Activated CD4-positive, CD25-positive, alpha-beta regulatory T cell treated with anti-CD3 and anti-CD28 coated beads, Interleukin-2, amount 50 U/mL, for 24 hours (primary cell): ENCODE data around the gene AGO3.
"Not testable (repeated sequence)": the region's sequence is repeated elsewhere in the genome, so short reads cannot be mapped to it uniquely, and the experiment has no call there.

Experiments used
- ATAC-seq, 2 donors: fragments of 150-1000 bp; cut with Tn5 transposase; one replicate each; pipeline ENCODE4 v1.10.0; 2021; ENCODE audit warnings: mild to moderate bottlenecking in 1 of 2, moderate library complexity in 1 of 2

The AGO3 gene

GRCh38 chr1:35930593-35931445 lies at the start of gene AGO3:
Gene AGO3, plus strand, starts transcription at chr1:35931105. Its CDS starts 322 bp downstream, at chr1:35931427.
- ATAC-seq: peak; percentile 94 to 95

DNA sequence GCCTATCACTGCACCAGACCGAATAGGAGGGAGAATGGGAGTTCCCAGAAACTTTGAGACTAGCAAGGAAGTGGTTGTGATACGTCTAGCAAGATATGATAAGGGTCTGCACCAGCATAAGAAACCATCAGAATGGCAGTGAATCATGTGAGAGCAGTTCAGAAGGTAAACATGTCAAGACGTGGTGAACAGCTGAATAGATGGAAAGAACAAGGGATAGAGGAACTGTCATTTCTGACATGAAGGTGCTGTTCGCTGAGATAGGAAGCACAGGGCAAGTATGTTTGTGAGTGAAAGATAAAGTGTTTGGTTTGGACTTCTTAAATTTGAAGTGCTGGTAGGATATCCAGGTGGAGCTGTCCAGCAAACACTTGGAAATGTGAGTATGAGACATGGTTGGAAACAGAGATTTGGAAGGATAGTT lies 49.0 kb upstream of the AGO3 start:
- no peak for ATAC-seq

DNA sequence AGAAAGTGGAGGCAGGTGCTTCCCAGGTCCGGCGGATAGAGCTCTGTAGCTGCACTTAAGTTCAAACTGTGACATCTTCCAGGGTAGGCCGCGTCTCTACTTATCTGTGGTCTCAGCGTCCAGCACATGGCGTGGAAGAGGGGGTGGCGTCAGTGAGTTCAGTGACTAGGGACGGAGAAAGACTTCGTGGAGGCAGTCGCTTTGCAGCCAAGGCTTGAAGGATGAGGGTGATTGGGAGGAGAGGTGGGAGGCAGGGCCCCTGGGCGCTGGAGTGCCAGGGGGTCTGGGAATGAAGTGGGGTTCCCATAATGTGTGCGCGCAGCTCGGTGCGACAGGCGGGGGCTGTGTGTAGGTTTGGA lies 48.3 kb upstream of the AGO3 start:
- no peak for ATAC-seq

DNA sequence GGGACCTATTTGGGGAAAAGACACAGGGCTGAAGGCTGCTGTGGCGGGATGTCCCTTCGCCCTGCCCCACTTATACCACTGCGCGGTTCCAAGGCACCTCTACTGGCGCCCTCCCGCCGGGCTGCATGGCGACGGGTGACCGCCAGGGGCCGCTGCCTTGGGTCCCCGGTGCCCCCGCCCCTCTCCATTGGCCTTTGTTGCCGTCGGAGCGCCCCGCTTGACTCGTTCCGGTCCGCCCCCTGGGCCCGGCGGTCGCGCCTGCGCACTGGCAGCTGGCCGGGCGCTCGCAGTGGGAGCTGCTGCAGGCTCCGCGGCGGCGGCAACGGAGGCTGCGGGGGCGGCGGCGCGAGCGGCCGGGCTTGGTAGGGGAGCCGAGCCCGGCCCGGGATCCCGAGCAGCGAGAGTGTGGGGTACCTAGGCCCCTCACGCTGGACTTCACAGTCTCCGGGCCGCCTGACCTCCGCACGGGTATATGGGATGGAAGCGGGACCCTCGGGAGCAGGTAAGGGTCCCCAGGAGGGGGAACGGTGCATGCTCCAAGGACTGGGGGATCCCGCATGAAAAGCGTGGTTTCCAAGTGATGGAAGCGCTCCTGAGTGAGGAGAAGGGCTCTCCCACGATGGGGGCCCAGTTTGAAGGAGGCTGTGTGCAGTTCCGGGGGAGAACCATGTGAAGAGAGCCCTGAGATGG lies 47.8 kb upstream of the AGO3 start, which contains the start of gene AGO1:
TSS of gene AGO1 (plus strand) at position 265 of the 690 bp plus-strand sequence. CDS start at position 478, 213 bp downstream.
- ATAC-seq: peak; percentile 90 to 97

DNA sequence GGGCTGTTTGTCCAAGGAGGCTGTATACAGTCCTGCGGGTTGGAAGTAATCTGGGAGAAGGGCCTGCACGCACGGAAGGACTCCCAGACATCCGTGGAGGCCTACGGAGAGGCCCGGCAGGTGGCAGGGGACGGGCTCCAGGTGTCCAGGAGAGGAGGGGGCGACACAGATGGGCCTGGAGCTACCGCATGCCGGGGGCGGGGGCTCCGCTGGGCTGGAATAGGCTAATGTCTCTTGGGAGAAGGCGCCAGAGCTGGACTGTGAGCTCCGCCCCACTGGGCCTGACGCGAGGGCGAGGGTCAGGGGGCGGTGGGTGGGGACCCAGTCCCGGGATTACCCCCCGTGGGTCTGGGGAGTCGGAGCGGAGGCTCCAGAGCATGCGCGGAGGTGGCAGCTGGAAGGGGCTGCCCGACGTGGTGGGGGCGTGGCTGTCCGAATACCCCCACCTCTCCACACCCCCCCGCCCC lies 47.2 kb upstream of the AGO3 start:
- no peak for ATAC-seq

DNA sequence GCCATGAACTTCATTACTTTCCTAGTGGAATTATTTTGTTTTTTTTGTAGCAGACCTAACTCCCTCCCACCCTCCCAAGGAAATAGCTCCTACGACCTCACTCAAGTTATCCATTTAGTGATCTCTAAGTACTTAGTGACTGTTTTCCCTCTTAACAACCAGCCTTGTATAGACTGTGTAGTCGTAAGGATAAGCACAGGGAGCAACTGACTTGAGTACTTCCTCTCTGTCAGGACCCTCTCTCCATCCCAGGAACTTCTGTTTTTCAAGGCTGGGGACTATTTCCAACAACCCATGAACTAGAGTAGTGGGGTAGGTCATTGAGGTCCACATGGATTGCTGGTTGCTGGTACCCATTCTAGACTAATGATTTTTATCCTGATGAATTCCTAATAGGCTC lies 46.0 kb upstream of the AGO3 start:
- no peak for ATAC-seq

- no peak for ATAC-seq
Observed at GRCh38 chr1:35885961-35886558, 44.8 kb upstream of the AGO3 start.

DNA sequence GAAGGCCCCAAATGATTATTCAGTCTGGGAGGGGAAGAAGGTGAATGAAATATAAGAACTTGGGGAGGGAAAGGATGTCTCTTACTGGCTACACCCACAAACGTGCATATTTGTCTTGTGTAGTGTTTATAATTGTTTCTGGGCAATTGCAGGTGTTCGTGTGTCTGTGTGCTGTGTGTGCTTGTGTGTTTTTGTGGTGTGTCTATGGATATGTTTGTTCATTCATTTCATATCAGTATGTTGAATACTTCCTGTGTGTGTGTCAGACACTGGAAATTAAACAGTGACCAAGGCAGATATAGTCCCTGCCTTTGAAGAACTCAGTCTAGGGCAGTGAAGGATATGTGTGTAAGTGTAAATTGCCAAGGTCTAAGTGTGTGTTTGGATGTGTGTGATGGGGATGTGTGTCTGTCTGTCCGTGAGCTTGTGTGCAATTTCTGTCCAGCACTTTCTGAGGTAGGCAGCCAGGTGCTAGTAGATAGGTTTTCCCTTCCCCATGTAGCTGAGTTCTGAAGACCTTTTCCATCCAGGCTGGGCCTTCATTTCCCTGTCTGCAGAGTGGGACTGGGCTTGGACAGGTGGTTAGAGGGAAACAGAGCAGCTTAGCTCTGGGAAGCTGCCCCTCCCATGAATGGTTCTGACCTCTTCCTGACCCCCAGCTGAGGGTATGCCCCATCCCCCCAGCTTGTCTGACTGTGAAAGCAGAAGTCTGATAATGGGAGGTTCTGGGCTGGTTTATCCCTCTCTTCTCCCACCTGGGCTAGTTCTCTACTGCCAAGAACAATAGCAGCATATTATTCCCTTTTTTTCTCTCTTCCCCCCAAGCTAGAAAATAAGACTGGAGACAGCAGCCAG lies 44.1 kb upstream of the AGO3 start:
- no peak for ATAC-seq

GRCh38 chr1:35887508-35887907 lies 43.4 kb upstream of the AGO3 start:
- no peak for ATAC-seq

GRCh38 chr1:35888255-35888654 lies 42.6 kb upstream of the AGO3 start:
- ATAC-seq: no peak

DNA sequence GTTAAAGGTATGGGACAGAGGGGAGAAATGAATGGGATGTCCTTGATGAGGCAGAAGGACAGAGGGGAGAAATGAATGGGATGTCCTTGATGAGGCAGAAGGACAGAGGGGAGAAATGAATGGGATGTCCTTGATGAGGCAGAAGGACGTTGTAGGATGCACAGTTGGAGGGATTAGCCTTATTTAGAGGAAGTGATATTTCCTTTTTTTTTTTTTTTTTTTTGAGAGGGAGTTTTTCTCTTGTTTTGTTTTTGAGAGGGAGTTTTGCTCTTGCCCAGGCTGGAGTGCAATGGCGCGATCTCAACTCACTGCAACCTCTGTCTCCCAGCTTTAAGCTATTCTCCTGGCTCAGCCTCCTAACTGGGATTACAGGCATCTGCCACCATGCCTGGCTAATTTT lies 41.9 kb upstream of the AGO3 start:
- not testable (repeated sequence) for ATAC-seq

DNA sequence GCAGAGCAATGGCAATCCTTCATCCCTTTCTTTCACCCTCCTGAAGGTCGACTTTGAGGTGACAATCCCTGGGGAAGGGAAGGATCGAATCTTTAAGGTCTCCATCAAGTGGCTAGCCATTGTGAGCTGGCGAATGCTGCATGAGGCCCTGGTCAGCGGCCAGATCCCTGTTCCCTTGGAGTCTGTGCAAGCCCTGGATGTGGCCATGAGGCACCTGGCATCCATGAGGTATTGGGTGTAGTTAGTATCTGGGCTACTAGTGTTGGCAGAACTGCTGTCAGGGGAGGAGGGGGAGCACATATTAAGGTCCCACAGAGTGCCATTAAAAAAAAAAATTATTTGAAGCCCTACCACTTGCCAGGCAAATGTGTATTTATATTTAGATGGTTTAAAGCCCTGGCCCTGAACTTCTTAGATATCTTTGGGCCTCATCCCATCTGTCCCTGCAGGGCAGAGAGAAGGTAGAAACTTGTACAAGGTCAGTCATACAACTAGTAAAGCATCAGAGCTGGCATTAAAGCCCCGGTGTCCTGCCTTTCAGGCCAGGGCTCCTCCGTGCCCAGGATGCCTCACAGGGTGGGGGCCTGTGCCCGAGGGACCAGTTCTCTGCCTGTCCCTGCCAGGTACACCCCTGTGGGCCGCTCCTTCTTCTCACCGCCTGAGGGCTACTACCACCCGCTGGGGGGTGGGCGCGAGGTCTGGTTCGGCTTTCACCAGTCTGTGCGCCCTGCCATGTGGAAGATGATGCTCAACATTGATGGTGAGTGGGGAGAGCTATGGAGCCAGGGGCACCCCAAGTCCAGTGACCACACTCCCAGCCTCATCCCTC lies 37.6 kb upstream of the AGO3 start:
- no peak for ATAC-seq

DNA sequence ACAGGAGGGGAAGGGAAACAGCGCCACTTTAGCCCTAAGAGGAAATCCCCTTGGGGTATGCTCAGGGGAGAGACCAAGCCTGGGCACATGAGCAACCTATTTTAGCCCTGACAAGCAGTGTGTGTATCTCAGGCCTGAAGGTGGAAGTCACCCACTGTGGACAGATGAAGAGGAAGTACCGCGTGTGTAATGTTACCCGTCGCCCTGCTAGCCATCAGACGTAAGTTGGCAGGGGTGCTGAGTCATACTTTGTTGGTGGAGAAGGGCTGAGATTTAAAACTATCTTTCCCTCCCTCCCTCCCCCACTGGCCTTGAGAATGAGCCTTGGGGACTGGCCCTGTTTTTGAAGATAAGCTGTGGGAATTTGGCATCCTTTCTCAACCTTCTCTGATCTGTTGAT lies 36.7 kb upstream of the AGO3 start:
- peak; percentile 61 to 64 for ATAC-seq

DNA sequence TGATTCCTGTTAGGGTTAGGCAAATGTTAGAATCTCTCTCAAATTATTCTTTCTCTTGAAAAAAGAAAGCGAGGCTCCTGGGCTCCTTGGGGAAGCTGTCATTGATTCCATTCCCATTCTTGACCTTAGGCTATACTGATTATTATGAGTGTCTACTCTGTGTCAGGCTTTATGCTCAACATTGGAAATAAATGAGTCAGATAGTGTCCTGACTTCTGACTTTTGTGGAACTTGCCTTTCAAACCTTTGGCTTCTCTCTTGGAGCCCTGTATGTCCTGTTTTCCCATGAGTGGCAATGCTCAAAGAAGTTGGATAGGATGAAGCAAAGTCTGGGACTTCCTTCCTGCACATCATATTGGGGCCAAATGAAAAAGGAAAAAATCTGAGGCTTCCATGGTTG lies 36.2 kb upstream of the AGO3 start:
- ATAC-seq: no peak

DNA sequence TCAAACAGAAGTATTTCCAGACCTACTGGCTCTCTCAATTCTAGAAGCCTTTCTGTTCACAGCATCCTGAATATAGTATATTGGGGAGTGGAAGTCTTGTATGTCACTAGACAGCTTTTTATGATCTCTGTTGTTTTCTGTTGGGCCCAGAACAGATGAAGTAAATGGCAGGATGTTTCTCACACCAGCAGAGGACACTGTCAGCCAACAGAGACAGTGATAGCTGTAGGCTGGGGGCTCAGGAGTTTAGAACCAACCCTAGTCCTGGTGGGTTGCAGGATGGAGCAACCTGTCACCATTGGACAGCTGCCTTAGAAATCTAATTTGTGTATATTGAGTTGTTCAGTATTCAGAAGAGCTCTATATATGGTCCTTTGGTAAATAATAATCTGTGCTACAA lies 31.0 kb upstream of the AGO3 start:
- no peak for ATAC-seq

GRCh38 chr1:35901235-35901634 lies 29.7 kb upstream of the AGO3 start:
- no peak for ATAC-seq

DNA sequence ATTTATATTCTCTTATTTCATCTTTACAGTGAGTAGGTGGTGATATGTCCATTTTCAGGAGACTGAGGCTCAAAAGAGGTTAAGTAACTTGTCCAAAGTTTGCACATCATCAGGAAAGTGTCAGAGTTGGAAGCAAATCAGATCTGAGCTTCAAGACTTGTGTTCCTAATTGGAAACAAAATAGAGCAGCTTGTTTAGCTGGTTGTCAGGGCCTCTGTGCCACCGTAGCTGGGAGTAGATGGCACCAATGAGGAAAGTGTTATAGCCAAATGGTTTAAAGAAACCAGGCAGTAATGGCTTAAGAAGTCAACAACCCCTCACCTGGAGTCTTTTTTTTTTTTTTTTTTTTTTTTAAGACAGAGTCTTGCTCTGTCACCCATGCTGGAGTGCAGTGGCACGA lies 28.2 kb upstream of the AGO3 start:
- no peak for ATAC-seq

- ATAC-seq: no peak
Observed at GRCh38 chr1:35914717-35915116, 16.2 kb upstream of the AGO3 start.

GRCh38 chr1:35915693-35916092 lies 15.2 kb upstream of the AGO3 start:
- no peak for ATAC-seq

GRCh38 chr1:35923791-35924221 lies 7.1 kb upstream of the AGO3 start:
- no peak for ATAC-seq

DNA sequence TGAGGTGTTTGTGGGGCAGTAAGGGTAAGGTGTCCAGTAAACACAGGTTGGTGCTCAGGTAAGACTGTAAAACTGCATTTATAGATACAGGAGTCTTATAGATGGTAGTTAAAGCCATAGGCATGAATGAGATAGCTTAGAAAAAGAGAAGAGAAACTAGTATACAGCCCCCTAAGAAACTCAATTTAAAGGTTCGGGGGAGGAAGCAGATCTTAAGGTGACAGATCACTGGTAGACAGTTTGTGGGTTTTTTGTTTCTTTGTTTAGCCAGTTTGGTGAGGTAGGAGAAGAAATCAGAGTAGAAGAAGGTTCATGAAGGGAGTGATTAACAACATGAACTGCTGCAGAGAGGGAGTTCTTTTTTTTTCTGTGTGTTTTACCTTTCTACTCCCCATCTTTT lies 6.1 kb upstream of the AGO3 start:
- no peak for ATAC-seq

GRCh38 chr1:35925741-35926140 lies 5.2 kb upstream of the AGO3 start:
- ATAC-seq: no peak
